Tibial nerve (tissue), 4 donors: Measurements from ENCODE around the gene PRMT6. TPM values are rescaled to one million over a fixed set of nuclear protein-coding genes. Genes with fewer than 3 reads are reported as not detected.
A peak's percentile ranks its signal among the peaks of the same experiment; 100 is the strongest.

ENCODE experiments used
- DNase-seq, 2 donors: peaks; one replicate each; pipeline ENCODE4 v3.0.0-alpha.2; 2019; ENCODE audit warnings: low spot score in 2 of 2
- H3K27ac ChIP-seq, 4 donors: fragments of 200-600 bp; sonication (generic) in 3 of 4; one replicate each; pipeline ENCODE4 v1.5.1; 2017 to 2019; ENCODE audit warnings: mild to moderate bottlenecking in 1 of 4
- H3K27me3 ChIP-seq, 2 donors: fragments of 200-600 bp; sonication (generic) in 1 of 2; one replicate each; pipeline versions ENCODE4 v1.5.1 to v1.6.0; 2017 to 2019
- H3K36me3 ChIP-seq, 3 donors: fragments of 200-600 bp; sonication (generic); one replicate each; pipeline ENCODE4 v1.5.1; 2018 to 2019
- H3K4me1 ChIP-seq, 4 donors: fragments of 200-600 bp; sonication (generic) in 3 of 4; one replicate each; pipeline ENCODE4 v1.5.1; 2017 to 2019
- H3K4me3 ChIP-seq, 4 donors: fragments of 200-600 bp; sonication (generic) in 3 of 4; one replicate each; pipeline ENCODE4 v1.5.1; 2017 to 2019; ENCODE audit warnings: mild to moderate bottlenecking in 1 of 4, moderate library complexity in 1 of 4
- H3K9me3 ChIP-seq, 4 donors: fragments of 200-600 bp; sonication (generic) in 3 of 4; one replicate each; pipeline ENCODE4 v1.5.1; 2017 to 2019
- EP300 ChIP-seq, 2 donors: sonication (generic); formaldehyde crosslinking; IDR thresholded peaks; one replicate each; pipeline ENCODE4 v1.6.1; 2017; ENCODE audit warnings: antibody characterized with exemption in 2 of 2, mild to moderate bottlenecking in 1 of 2
- POLR2A ChIP-seq, 2 donors: fragments of 450-650 bp; IDR thresholded peaks; one replicate each; pipeline ENCODE4 v1.6.1; 2017; ENCODE audit warnings: antibody characterized with exemption in 2 of 2, mild to moderate bottlenecking in 2 of 2, moderate library complexity in 2 of 2
- WGBS, 2 donors: methylation state at CpG; one replicate each; pipeline ENCODE4 v1.1.5; 2018; 5-methylcytosine and 5-hydroxymethylcytosine counted together
- total RNA-seq, 4 donors: library from RNA; depleted of rRNA; stranded (reverse); fragments of >200 nt; gene quantifications; one replicate each; pipeline ENCODE4 v1.1.0, GENCODE V29; 2016
- TF ChIP-seq, protein P1 (sequence below), 5 experiments: fragments of 200-600 bp in 3 of 5; fragments of 450-650 bp in 2 of 5; sonication (generic) in 3 of 5; IDR thresholded peaks; one replicate each; pipeline ENCODE4 v1.5.1; 2016 to 2019; ENCODE audit warnings: antibody characterized with exemption in 5 of 5, mild to moderate bottlenecking in 3 of 5, moderate library complexity in 2 of 5

The PRMT6 gene
- 10 to 100 TPM in 3 of 4 donors, 1 to 10 TPM in 1; 9.8 to 14.4 (median 13.6) TPM for total RNA-seq

DNA sequence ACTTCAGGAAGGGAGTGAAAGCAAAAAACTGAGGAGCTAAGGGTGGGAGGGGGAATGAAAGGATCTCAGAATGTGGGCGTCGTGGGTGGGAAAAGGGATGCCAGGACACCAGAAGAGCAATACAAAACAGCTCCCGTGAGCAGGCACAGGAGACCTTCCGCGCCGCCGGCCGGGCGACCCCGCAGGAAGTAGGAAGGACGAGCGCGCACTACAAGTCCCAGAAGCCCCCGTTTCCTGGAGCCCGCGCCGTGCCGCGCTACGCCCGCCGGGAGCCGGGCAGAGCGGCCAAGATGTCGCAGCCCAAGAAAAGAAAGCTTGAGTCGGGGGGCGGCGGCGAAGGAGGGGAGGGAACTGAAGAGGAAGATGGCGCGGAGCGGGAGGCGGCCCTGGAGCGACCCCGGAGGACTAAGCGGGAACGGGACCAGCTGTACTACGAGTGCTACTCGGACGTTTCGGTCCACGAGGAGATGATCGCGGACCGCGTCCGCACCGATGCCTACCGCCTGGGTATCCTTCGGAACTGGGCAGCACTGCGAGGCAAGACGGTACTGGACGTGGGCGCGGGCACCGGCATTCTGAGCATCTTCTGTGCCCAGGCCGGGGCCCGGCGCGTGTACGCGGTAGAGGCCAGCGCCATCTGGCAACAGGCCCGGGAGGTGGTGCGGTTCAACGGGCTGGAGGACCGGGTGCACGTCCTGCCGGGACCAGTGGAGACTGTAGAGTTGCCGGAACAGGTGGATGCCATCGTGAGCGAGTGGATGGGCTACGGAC, at the start of gene PRMT6:
Gene PRMT6, plus strand, starts transcription at position 249 of the 771 bp plus-strand sequence. Its CDS starts 42 bp downstream, at position 291.
- Histone ChIP-seq H3K4me1 (peaks cover 0 to 22% (median 12%) of the 10 kb centered on the region in 4 donors), H3K27me3 (no peaks in the 10 kb centered on the region), H3K4me3 (peak within 1 kb of the TSS; percentile 51 to 99 (median 84)), H3K9me3 (no peaks in the 10 kb centered on the region), H3K27ac (peak within 1 kb of the TSS; percentile 60 to 91 (median 82)), H3K36me3 (peaks cover 0 to 18% (median 0%) of the 10 kb centered on the region in 3 donors)
- DNase-seq: peak; percentile 55 to 68
- 0 to 1% methylated on average over 64 to 70 of the region's 73 CpGs for WGBS, 2 donors
- TF ChIP-seq POLR2A (IDR thresholded peaks at IDR 0.05) (peak; percentile 47 to 71), EP300 (IDR thresholded peaks at IDR 0.05) (peak in 1 of 2 donors; percentile 88)
- TF ChIP-seq, protein P1, sequence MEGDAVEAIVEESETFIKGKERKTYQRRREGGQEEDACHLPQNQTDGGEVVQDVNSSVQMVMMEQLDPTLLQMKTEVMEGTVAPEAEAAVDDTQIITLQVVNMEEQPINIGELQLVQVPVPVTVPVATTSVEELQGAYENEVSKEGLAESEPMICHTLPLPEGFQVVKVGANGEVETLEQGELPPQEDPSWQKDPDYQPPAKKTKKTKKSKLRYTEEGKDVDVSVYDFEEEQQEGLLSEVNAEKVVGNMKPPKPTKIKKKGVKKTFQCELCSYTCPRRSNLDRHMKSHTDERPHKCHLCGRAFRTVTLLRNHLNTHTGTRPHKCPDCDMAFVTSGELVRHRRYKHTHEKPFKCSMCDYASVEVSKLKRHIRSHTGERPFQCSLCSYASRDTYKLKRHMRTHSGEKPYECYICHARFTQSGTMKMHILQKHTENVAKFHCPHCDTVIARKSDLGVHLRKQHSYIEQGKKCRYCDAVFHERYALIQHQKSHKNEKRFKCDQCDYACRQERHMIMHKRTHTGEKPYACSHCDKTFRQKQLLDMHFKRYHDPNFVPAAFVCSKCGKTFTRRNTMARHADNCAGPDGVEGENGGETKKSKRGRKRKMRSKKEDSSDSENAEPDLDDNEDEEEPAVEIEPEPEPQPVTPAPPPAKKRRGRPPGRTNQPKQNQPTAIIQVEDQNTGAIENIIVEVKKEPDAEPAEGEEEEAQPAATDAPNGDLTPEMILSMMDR (IDR thresholded peaks at IDR 0.05): no peak

DNA sequence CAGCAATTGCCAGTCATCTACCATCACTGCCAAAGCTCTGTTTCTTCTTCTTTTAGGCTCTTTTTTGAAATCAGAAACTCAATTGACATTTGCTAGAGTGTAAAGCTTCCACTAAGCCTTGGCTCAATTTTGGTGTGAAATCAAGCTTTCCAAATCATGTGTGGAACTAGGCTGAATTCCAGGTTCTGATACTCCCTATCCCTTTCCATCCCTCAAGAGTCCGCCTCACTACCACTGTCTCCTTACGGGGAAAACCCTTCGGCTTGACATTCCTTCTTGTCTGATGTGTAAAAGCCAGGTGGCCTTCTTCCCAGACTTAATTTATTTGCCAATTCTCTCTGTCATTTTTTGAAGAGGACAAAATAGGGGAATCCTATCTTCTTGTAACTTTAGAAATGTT, 47.2 kb upstream of the PRMT6 start:
- Histone ChIP-seq H3K9me3 (no peaks in the 10 kb centered on the region), H3K4me3 (no peak overlapping the region), H3K27ac (no peak overlapping the region), H3K27me3 (no peaks in the 10 kb centered on the region), H3K4me1 (no peaks in the 10 kb centered on the region), H3K36me3 (no peaks in the 10 kb centered on the region)
- DNase-seq: peak in 1 of 2 donors; percentile 56
- TF ChIP-seq, protein P1 (IDR thresholded peaks at IDR 0.05): no peak
- TF ChIP-seq POLR2A (IDR thresholded peaks at IDR 0.05) (no peak), EP300 (IDR thresholded peaks at IDR 0.05) (peak in 1 of 2 donors; percentile 20)
- 75 to 76% methylated on average over 3 of the region's 3 CpGs for WGBS, 2 donors

DNA sequence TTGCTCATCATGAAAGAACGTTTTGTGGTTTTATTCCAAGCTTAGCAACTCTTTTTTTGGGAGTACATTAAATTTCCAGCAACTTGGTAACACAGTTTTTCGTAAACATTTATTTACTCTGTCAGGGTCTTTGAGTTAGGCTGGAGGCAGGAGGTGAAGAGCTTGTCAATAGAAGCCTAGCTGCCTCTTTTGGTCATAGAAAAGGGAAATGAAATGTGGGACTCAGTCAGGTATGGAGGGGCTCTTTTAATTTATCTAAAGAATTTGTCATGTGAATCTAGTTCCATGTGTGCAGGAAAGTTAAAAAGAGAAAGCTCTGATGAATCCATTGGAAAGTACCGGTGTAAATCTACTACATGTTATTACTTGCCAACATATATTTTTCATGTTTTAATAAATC, 45.9 kb upstream of the PRMT6 start:
- no peaks in the 10 kb centered on the region for H3K9me3 ChIP-seq
- WGBS, 2 donors: 66 to 70% methylated on average over 3 of the region's 3 CpGs
- TF ChIP-seq, protein P1 (IDR thresholded peaks at IDR 0.05): no peak
- TF ChIP-seq EP300 (IDR thresholded peaks at IDR 0.05) (no peak), POLR2A (IDR thresholded peaks at IDR 0.05) (no peak)

DNA sequence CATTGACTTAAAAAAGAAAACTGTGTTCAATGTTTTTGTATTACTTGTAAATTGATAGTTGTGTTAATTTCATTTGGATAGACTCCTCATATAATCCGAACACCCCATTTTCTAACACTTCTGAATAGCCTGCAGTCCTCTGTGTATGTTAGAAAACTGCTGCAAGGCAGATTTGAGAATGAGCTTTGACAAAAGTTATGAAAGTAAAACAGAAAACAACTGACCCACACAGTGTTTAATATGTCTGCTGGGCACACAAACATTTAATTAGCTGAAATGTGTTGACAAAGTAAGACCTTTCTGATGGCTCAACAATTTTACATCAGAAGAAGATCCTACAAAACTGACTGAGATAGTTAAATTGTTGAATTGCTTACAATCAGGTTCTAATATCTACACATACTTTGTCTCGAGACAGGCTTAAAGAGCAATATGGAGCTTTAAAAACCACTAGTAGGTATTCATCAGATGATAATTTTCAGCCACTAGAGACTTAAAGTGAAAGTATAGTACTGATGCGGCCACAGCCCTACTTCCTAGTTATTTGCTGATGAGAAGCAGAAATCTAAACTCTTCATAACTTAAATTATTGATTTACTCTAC, 40.0 kb upstream of the PRMT6 start:
- peaks cover 0 to 4% (median 0%) of the 10 kb centered on the region in 4 donors for H3K4me1 ChIP-seq
- H3K27me3 ChIP-seq: no peaks in the 10 kb centered on the region
- DNase-seq: no peak
- no peak overlapping the region for H3K4me3 ChIP-seq
- no peaks in the 10 kb centered on the region for H3K9me3 ChIP-seq
- no peaks in the 10 kb centered on the region for H3K36me3 ChIP-seq
- WGBS, 2 donors: 68 to 70% methylated on average over 3 of the region's 3 CpGs
- TF ChIP-seq, protein P1 (IDR thresholded peaks at IDR 0.05): no peak
- H3K27ac ChIP-seq: no peak overlapping the region

More for the DNA sequence above, 45.9 kb upstream of the PRMT6 start:
- Histone ChIP-seq H3K4me1 (no peaks in the 10 kb centered on the region), H3K27ac (no peak overlapping the region), H3K27me3 (no peaks in the 10 kb centered on the region), H3K36me3 (no peaks in the 10 kb centered on the region), H3K4me3 (no peak overlapping the region)
- no peak for DNase-seq

DNA sequence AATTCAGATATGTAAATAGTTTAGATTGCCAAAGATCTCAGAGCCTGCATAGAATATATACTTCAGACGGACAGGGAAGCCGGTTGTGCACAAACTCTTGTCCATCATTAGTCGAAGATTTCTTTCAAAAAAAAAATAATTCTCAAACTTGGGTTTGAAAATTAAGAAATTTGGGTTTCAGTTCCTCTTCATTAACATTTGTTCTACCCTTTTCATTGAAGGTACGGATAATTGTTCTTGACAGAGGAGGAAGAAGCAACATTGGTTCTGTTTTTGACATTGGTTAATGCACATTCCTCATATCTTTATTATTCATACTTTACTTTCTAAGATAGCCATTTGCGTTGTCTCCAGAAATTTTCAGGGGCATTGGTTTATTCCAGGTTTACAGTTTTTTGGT, 38.0 kb upstream of the PRMT6 start:
- Histone ChIP-seq H3K27me3 (no peaks in the 10 kb centered on the region), H3K4me1 (peaks cover 0 to 4% (median 0%) of the 10 kb centered on the region in 4 donors), H3K4me3 (no peak overlapping the region), H3K27ac (no peak overlapping the region), H3K36me3 (no peaks in the 10 kb centered on the region), H3K9me3 (no peaks in the 10 kb centered on the region)
- DNase-seq: no peak
- WGBS, 2 donors: 85 to 93% methylated on average over 5 of the region's 5 CpGs
- TF ChIP-seq EP300 (IDR thresholded peaks at IDR 0.05) (no peak), POLR2A (IDR thresholded peaks at IDR 0.05) (no peak)
- TF ChIP-seq, protein P1 (IDR thresholded peaks at IDR 0.05): no peak
